ENCODE measurements around the gene BRAT1. TPM values are rescaled to one million over a fixed set of nuclear protein-coding genes. Genes with fewer than 3 reads are reported as not detected.

Gene BRAT1
- total RNA-seq, 4 donors from 2014 or later, result 40.5 to 88.4 (median 60.6) TPM

- 95% methylated on average over 8 of the region's 8 CpGs for WGBS, 2 donors
- no peak for DNase-seq (ENCODE audit: low spot score in 2 of 2)
- intact Hi-C loops (cut with DNase I; ENCODE audit: low total_unique reads), result no loop called here
- no peak overlapping the region for H3K4me3 ChIP-seq (ENCODE audit: low read depth, poor library complexity, severe bottlenecking)
- TF ChIP-seq CTCF (IDR thresholded peaks at IDR 0.05), result no peak
- TF ChIP-seq POLR2A (IDR thresholded peaks at IDR 0.05), result no peak
These were observed 3.9 kb downstream of the BRAT1 start for GRCh38 chr7:2551418-2551817.

- TF ChIP-seq CTCF (IDR thresholded peaks at IDR 0.05) (no peak), POLR2A (IDR thresholded peaks at IDR 0.05) (no peak)
- H3K4me3 ChIP-seq (ENCODE audit: low read depth, poor library complexity, severe bottlenecking), result no peak overlapping the region
- WGBS, 2 donors, result 85 to 95% methylated on average over 31 of the region's 31 CpGs
- intact Hi-C loops (cut with DNase I; ENCODE audit: low total_unique reads), result no loop called here
- no peak for DNase-seq (ENCODE audit: low spot score in 2 of 2)
These were observed 8.3 kb downstream of the BRAT1 start for GRCh38 chr7:2546776-2547586.

- intact Hi-C loops (cut with DNase I; ENCODE audit: low total_unique reads), result no loop called here
- TF ChIP-seq POLR2A (IDR thresholded peaks at IDR 0.05) (no peak), CTCF (IDR thresholded peaks at IDR 0.05) (no peak)
- WGBS, 2 donors, result 96 to 97% methylated on average over 20 of the region's 20 CpGs
- no peak overlapping the region for H3K4me3 ChIP-seq (ENCODE audit: low read depth, poor library complexity, severe bottlenecking)
- DNase-seq (ENCODE audit: low spot score in 2 of 2), result no peak
These were observed 9.4 kb downstream of the BRAT1 start for GRCh38 chr7:2545746-2546425.

GRCh38 chr7:2544541-2545188, 10.7 kb downstream of the BRAT1 start:
- no peak for TF ChIP-seq POLR2A (IDR thresholded peaks at IDR 0.05)
- TF ChIP-seq CTCF (IDR thresholded peaks at IDR 0.05), result no peak
- 89 to 92% methylated on average over 23 of the region's 23 CpGs for WGBS, 2 donors
- DNase-seq (ENCODE audit: low spot score in 2 of 2), result no peak
- no peak overlapping the region for H3K4me3 ChIP-seq (ENCODE audit: low read depth, poor library complexity, severe bottlenecking)
- intact Hi-C loops (cut with DNase I; ENCODE audit: low total_unique reads), result no loop called here

GRCh38 chr7:2542916-2543871, 12.1 kb downstream of the BRAT1 start:
- intact Hi-C loops (cut with DNase I; ENCODE audit: low total_unique reads), result no loop called here

More at GRCh38 chr7:2542916-2543871, 12.1 kb downstream of the BRAT1 start:
- TF ChIP-seq CTCF (IDR thresholded peaks at IDR 0.05), result no peak
- 88 to 92% methylated on average over 29 to 52 of the region's 53 CpGs for WGBS, 2 donors
- no peak overlapping the region for H3K4me3 ChIP-seq (ENCODE audit: low read depth, poor library complexity, severe bottlenecking)
- no peak for DNase-seq (ENCODE audit: low spot score in 2 of 2)

All from lower leg skin (tissue), 4 donors.